ENCODE measurements around the gene SIAH2. TPM values are rescaled to one million over a fixed set of nuclear protein-coding genes. Genes with fewer than 3 reads are reported as not detected.

SIAH2 gene
- total and polyA plus RNA-seq, 2 experiments from 2014 or later, result 43.6 to 57.9 TPM

DNA sequence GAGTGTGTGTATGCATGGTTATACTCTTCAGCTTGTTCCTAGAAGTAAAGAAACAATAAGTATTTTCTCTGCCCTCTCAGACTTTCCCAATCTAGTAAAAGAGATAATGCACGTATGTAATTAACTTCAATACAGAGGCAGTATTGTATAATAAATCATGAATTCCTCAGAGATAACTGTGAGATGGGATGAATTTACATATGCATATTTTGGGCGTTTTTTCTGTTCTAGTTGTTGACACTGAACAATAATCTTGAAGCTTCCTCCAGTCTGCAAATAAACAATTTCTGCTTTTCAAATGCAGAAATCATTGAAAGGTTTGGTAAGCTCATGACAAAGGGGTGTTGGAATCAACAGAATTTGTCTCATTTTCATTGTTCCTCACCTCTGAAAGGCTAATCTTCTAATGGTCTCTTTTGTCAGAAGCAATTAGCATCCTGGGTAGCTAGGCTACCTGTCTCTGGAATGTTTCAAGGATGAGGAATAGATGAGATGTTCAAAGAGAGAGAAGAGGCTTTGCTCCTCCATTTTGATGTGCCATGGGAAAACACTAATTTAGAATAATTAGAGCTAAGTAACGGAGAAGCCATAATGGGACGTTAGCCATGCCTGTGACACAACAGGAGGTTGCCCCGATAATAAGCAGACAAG, 43.3 kb upstream of the SIAH2 start:
- Histone ChIP-seq H3K4me3 (no peak overlapping the region), H3K4me2 (no peak overlapping the region), H3K4me1 (ENCODE audit: insufficient read depth) (no peaks in the 10 kb centered on the region), H3K27me3 (no peaks in the 10 kb centered on the region), H3K79me2 (no peaks in the 10 kb centered on the region), H3K27ac (no peak overlapping the region), H2AFZ (no peak overlapping the region), H4K20me1 (ENCODE audit: insufficient read depth, poor library complexity, severe bottlenecking) (no peaks in the 10 kb centered on the region), H3K9me2 (replicated peaks; ENCODE audit: insufficient read depth) (no peaks in the 10 kb centered on the region), H3K36me3 (replicated peaks; ENCODE audit: insufficient read depth, low read depth) (no peaks in the 10 kb centered on the region), H3K9me3 (ENCODE audit: low read depth) (no peaks in the 10 kb centered on the region)
- no peak for DNase-seq (ENCODE audit: low spot score)
- no peak for TF ChIP-seq EZH2 (IDR thresholded peaks at IDR 0.05; ENCODE audit: borderline replicate concordance)
- TF ChIP-seq EZH2phosphoT487 (IDR thresholded peaks at IDR 0.05; ENCODE audit: low read depth, severe bottlenecking, unreplicated experiment), result no peak
- TF ChIP-seq, protein P1, sequence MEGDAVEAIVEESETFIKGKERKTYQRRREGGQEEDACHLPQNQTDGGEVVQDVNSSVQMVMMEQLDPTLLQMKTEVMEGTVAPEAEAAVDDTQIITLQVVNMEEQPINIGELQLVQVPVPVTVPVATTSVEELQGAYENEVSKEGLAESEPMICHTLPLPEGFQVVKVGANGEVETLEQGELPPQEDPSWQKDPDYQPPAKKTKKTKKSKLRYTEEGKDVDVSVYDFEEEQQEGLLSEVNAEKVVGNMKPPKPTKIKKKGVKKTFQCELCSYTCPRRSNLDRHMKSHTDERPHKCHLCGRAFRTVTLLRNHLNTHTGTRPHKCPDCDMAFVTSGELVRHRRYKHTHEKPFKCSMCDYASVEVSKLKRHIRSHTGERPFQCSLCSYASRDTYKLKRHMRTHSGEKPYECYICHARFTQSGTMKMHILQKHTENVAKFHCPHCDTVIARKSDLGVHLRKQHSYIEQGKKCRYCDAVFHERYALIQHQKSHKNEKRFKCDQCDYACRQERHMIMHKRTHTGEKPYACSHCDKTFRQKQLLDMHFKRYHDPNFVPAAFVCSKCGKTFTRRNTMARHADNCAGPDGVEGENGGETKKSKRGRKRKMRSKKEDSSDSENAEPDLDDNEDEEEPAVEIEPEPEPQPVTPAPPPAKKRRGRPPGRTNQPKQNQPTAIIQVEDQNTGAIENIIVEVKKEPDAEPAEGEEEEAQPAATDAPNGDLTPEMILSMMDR (IDR thresholded peaks at IDR 0.05; ENCODE audit: poor library complexity), result no peak
- 47% methylated on average over 5 of the region's 5 CpGs for WGBS (ENCODE audit: low lambda C conversion rate, missing lambda C conversion rate)

GRCh38 chr3:150805354-150805753, 42.4 kb upstream of the SIAH2 start:
- Histone ChIP-seq H3K4me1 (ENCODE audit: insufficient read depth) (no peaks in the 10 kb centered on the region), H3K9me2 (replicated peaks; ENCODE audit: insufficient read depth) (no peaks in the 10 kb centered on the region), H3K4me3 (no peak overlapping the region), H2AFZ (no peak overlapping the region), H3K79me2 (no peaks in the 10 kb centered on the region), H3K27me3 (no peaks in the 10 kb centered on the region), H3K27ac (no peak overlapping the region), H3K9me3 (ENCODE audit: low read depth) (no peaks in the 10 kb centered on the region), H3K36me3 (replicated peaks; ENCODE audit: insufficient read depth, low read depth) (no peaks in the 10 kb centered on the region), H4K20me1 (ENCODE audit: insufficient read depth, poor library complexity, severe bottlenecking) (no peaks in the 10 kb centered on the region), H3K4me2 (no peak overlapping the region)
- 77% methylated on average over 2 of the region's 2 CpGs for WGBS (ENCODE audit: low lambda C conversion rate, missing lambda C conversion rate)
- no peak for DNase-seq (ENCODE audit: low spot score)
- no peak for TF ChIP-seq EZH2phosphoT487 (IDR thresholded peaks at IDR 0.05; ENCODE audit: low read depth, severe bottlenecking, unreplicated experiment)
- TF ChIP-seq, protein P1 (IDR thresholded peaks at IDR 0.05; ENCODE audit: poor library complexity), result no peak
- TF ChIP-seq EZH2 (IDR thresholded peaks at IDR 0.05; ENCODE audit: borderline replicate concordance), result no peak

GRCh38 chr3:150803440-150803985, 40.5 kb upstream of the SIAH2 start:
- no peaks in the 10 kb centered on the region for H3K9me2 ChIP-seq (replicated peaks; ENCODE audit: insufficient read depth)
- no peak overlapping the region for H3K4me2 ChIP-seq
- no peak overlapping the region for H2AFZ ChIP-seq
- no peak for DNase-seq (ENCODE audit: low spot score)
- no peaks in the 10 kb centered on the region for H4K20me1 ChIP-seq (ENCODE audit: insufficient read depth, poor library complexity, severe bottlenecking)
- H3K79me2 ChIP-seq, result no peaks in the 10 kb centered on the region
- H3K4me3 ChIP-seq, result no peak overlapping the region
- H3K9me3 ChIP-seq (ENCODE audit: low read depth), result no peaks in the 10 kb centered on the region
- no peaks in the 10 kb centered on the region for H3K36me3 ChIP-seq (replicated peaks; ENCODE audit: insufficient read depth, low read depth)
- TF ChIP-seq EZH2phosphoT487 (IDR thresholded peaks at IDR 0.05; ENCODE audit: low read depth, severe bottlenecking, unreplicated experiment) (no peak), EZH2 (IDR thresholded peaks at IDR 0.05; ENCODE audit: borderline replicate concordance) (no peak)
- TF ChIP-seq, protein P1 (IDR thresholded peaks at IDR 0.05; ENCODE audit: poor library complexity), result no peak
- peaks cover 3% of the 10 kb centered on the region for H3K4me1 ChIP-seq (ENCODE audit: insufficient read depth)
- H3K27ac ChIP-seq, result no peak overlapping the region
- H3K27me3 ChIP-seq, result no peaks in the 10 kb centered on the region
- 89% methylated on average over 9 of the region's 9 CpGs for WGBS (ENCODE audit: low lambda C conversion rate, missing lambda C conversion rate)
